GM23248 (cell line): ENCODE measurements around the gene CCDC197. TPM values are rescaled to one million over a fixed set of nuclear protein-coding genes. Genes with fewer than 3 reads are reported as not detected.

Source experiments
- DNase-seq: peaks from one replicate; pipeline ENCODE4 v3.0.0-alpha.2; 2015
- H2AFZ ChIP-seq: fragments of 200-600 bp; sonication (generic); 2 replicates; pipeline ENCODE4 v1.6.1; 2016; ENCODE audit warnings: antibody characterized with exemption
- H3F3A ChIP-seq: fragments of 200-600 bp; sonication (generic); 2 replicates; pipeline ENCODE4 v1.6.1; 2016; ENCODE audit warnings: mild to moderate bottlenecking, antibody characterized with exemption, mixed run types; ENCODE audit not compliant: insufficient read depth
- H3K27ac ChIP-seq: fragments of 200-600 bp; sonication (generic); 2 replicates; pipeline ENCODE4 v1.5.1; 2016; ENCODE audit warnings: mild to moderate bottlenecking
- H3K27me3 ChIP-seq: fragments of 200-600 bp; sonication (generic); replicated peaks from 2 replicates; pipeline ENCODE4 v1.6.1; 2016; ENCODE audit warnings: mild to moderate bottlenecking; ENCODE audit not compliant: insufficient read depth
- H3K36me3 ChIP-seq: fragments of 200-600 bp; sonication (generic); 2 replicates; pipeline ENCODE4 v1.6.1; 2016; ENCODE audit warnings: low read depth, mild to moderate bottlenecking
- H3K4me1 ChIP-seq: fragments of 200-600 bp; sonication (generic); 2 replicates; pipeline ENCODE4 v1.6.1; 2016; ENCODE audit warnings: mild to moderate bottlenecking; ENCODE audit not compliant: insufficient read depth
- H3K4me2 ChIP-seq: fragments of 200-600 bp; sonication (generic); one replicate; pipeline ENCODE4 v1.6.1; 2016; ENCODE audit warnings: mild to moderate bottlenecking; ENCODE audit not compliant: unreplicated experiment
- H3K4me3 ChIP-seq: fragments of 200-600 bp; sonication (generic); 2 replicates; pipeline ENCODE4 v1.5.1; 2016; ENCODE audit warnings: mild to moderate bottlenecking
- H3K79me2 ChIP-seq: fragments of 200-600 bp; sonication (generic); 2 replicates; pipeline ENCODE4 v1.6.1; 2016; ENCODE audit warnings: mild to moderate bottlenecking; ENCODE audit not compliant: insufficient read depth
- H3K9ac ChIP-seq: fragments of 200-600 bp; sonication (generic); 2 replicates; pipeline ENCODE4 v1.6.1; 2016; ENCODE audit warnings: mild to moderate bottlenecking
- H3K9me2 ChIP-seq: fragments of 200-600 bp; sonication (generic); 2 replicates; pipeline ENCODE4 v1.6.1; 2016; ENCODE audit warnings: mixed run types, mild to moderate bottlenecking, moderate library complexity; ENCODE audit not compliant: insufficient read depth
- H3K9me3 ChIP-seq: fragments of 200-600 bp; sonication (generic); one replicate; pipeline ENCODE4 v1.6.1; 2017; ENCODE audit warnings: low read depth
- H4K20me1 ChIP-seq: fragments of 200-600 bp; sonication (generic); 2 replicates; pipeline ENCODE4 v1.6.0; 2016; ENCODE audit not compliant: insufficient read depth
- EZH2 ChIP-seq: fragments of 200-600 bp; sonication (generic); IDR thresholded peaks from 2 replicates; pipeline ENCODE4 v1.6.1; 2018; ENCODE audit warnings: antibody characterized with exemption, mild to moderate bottlenecking; ENCODE audit not compliant: insufficient read depth, poor library complexity, severe bottlenecking
- EZH2phosphoT487 ChIP-seq: fragments of 200-600 bp; sonication (generic); IDR thresholded peaks from 2 replicates; pipeline ENCODE4 v1.6.1; 2018; ENCODE audit warnings: antibody characterized with exemption, moderate library complexity, mild to moderate bottlenecking, low read depth; ENCODE audit not compliant: insufficient read depth
- WGBS, 2 experiments: methylation state at CpG; one replicate each; pipeline ENCODE4 v1.1.6; 2015 to 2017; ENCODE audit warnings: low lambda C conversion rate in 2 of 2, low coverage in 1 of 2; ENCODE audit errors: missing lambda C conversion rate in 2 of 2; 5-methylcytosine and 5-hydroxymethylcytosine counted together
- in situ Hi-C: fragments of 300-500 bp; cut with MboI; formaldehyde crosslinking; loops from 2 replicates; pipeline ENCODE4 v1.15.0; 2020
- polyA plus RNA-seq: library from polyadenylated mRNA; unstranded; fragments of >200 nt; fragmentation: Nextera tagmentation; extraction: Ambion mirVana; gene quantifications from 2 replicates; pipeline ENCODE4 v1.2.1, GENCODE V29; 2016
- total RNA-seq: library from RNA; depleted of rRNA; stranded (reverse); fragments of >200 nt; shearing (Covaris generic); gene quantifications from 2 replicates; pipeline ENCODE4 v1.2.3, GENCODE V29; 2014

Gene CCDC197
- total and polyA plus RNA-seq, 2 experiments from 2014 or later, result not detected

GRCh38 chr14:93960774-93961438, 36.2 kb upstream of the CCDC197 start:
- H3K9me3 ChIP-seq, result no peaks in the 10 kb centered on the region
- 98% methylated on average over 3 of the region's 3 CpGs for WGBS, 2 experiments
- H3K4me3 ChIP-seq, result no peak overlapping the region
- no peaks in the 10 kb centered on the region for H3K9me2 ChIP-seq
- no peak overlapping the region for H3K9ac ChIP-seq
- H3K79me2 ChIP-seq, result no peaks in the 10 kb centered on the region
- H3K4me1 ChIP-seq, result peaks cover 18% of the 10 kb centered on the region
- no peaks in the 10 kb centered on the region for H4K20me1 ChIP-seq
- no peaks in the 10 kb centered on the region for H3K27me3 ChIP-seq
- H3F3A ChIP-seq, result peaks cover 27% of the 10 kb centered on the region
- TF ChIP-seq EZH2phosphoT487, result no peak
- no peak for TF ChIP-seq EZH2
- in situ Hi-C loops, result no loop called here
- H3K4me2 ChIP-seq, result no peak overlapping the region
- no peaks in the 10 kb centered on the region for H3K36me3 ChIP-seq
- H2AFZ ChIP-seq, result no peak overlapping the region
- no peak overlapping the region for H3K27ac ChIP-seq
- no peak for DNase-seq

GRCh38 chr14:93961620-93962019, 35.5 kb upstream of the CCDC197 start:
- Histone ChIP-seq H3K4me2 (no peak overlapping the region), H4K20me1 (no peaks in the 10 kb centered on the region), H3K9me2 (no peaks in the 10 kb centered on the region), H3K27me3 (no peaks in the 10 kb centered on the region), H3K4me3 (no peak overlapping the region), H3K9ac (no peak overlapping the region), H3K27ac (no peak overlapping the region), H3K36me3 (no peaks in the 10 kb centered on the region), H3K4me1 (peaks cover 23% of the 10 kb centered on the region), H3F3A (peaks cover 34% of the 10 kb centered on the region), H2AFZ (no peak overlapping the region), H3K9me3 (no peaks in the 10 kb centered on the region), H3K79me2 (no peaks in the 10 kb centered on the region)
- in situ Hi-C loops, result no loop called here
- no peak for TF ChIP-seq EZH2phosphoT487
- TF ChIP-seq EZH2, result no peak
- no peak for DNase-seq
- WGBS, 2 experiments, result 96 to 98% methylated on average over 8 of the region's 8 CpGs

- Histone ChIP-seq H3K4me3 (no peak overlapping the region), H3K27ac (no peak overlapping the region), H3K9ac (no peak overlapping the region), H3K79me2 (no peaks in the 10 kb centered on the region), H3K27me3 (no peaks in the 10 kb centered on the region), H4K20me1 (no peaks in the 10 kb centered on the region), H3K9me2 (no peaks in the 10 kb centered on the region), H3K36me3 (no peaks in the 10 kb centered on the region), H3F3A (peaks cover 39% of the 10 kb centered on the region), H3K9me3 (no peaks in the 10 kb centered on the region), H3K4me2 (no peak overlapping the region), H3K4me1 (peaks cover 23% of the 10 kb centered on the region), H2AFZ (no peak overlapping the region)
- DNase-seq, result no peak
- no peak for TF ChIP-seq EZH2phosphoT487
- TF ChIP-seq EZH2, result no peak
- in situ Hi-C loops, result no loop called here
- 87 to 90% methylated on average over 16 of the region's 16 CpGs for WGBS, 2 experiments
Observed at GRCh38 chr14:93962701-93963601, 34.1 kb upstream of the CCDC197 start.

- no peak overlapping the region for H2AFZ ChIP-seq
- no peaks in the 10 kb centered on the region for H3K36me3 ChIP-seq
- TF ChIP-seq EZH2 (no peak), EZH2phosphoT487 (no peak)
- no peak overlapping the region for H3K4me2 ChIP-seq
- no peaks in the 10 kb centered on the region for H3K9me2 ChIP-seq
- H3K9me3 ChIP-seq, result no peaks in the 10 kb centered on the region
- 65 to 74% methylated on average over 4 of the region's 4 CpGs for WGBS, 2 experiments
- no peaks in the 10 kb centered on the region for H3K79me2 ChIP-seq
- H3F3A ChIP-seq, result peaks cover 39% of the 10 kb centered on the region
- DNase-seq, result no peak
- H3K27me3 ChIP-seq, result no peaks in the 10 kb centered on the region
- no peak overlapping the region for H3K4me3 ChIP-seq
- H3K27ac ChIP-seq, result no peak overlapping the region
- no peaks in the 10 kb centered on the region for H4K20me1 ChIP-seq
- in situ Hi-C loops, result no loop called here
- H3K4me1 ChIP-seq, result peaks cover 23% of the 10 kb centered on the region
- H3K9ac ChIP-seq, result no peak overlapping the region
Observed at GRCh38 chr14:93963692-93964091, 33.4 kb upstream of the CCDC197 start.
